GM12892 (cell line): ENCODE results near the gene CCDC32.

Experiments
- POLR2A ChIP-seq: IDR thresholded peaks from 2 replicates; pipeline ENCODE4 v1.6.1; 2011; ENCODE audit warnings: low read depth, low read length, control low read depth
- POLR2AphosphoS5 ChIP-seq: IDR thresholded peaks from 2 replicates; pipeline ENCODE4 v1.6.1; 2011; ENCODE audit warnings: low read depth, low read length, control low read depth

GRCh38 chr15:40543082-40543481 lies 21.8 kb downstream of the CCDC32 start:
- TF ChIP-seq POLR2A (no peak), POLR2AphosphoS5 (no peak)
